ENCODE results near the gene TDRD12.

Gene TDRD12

DNA sequence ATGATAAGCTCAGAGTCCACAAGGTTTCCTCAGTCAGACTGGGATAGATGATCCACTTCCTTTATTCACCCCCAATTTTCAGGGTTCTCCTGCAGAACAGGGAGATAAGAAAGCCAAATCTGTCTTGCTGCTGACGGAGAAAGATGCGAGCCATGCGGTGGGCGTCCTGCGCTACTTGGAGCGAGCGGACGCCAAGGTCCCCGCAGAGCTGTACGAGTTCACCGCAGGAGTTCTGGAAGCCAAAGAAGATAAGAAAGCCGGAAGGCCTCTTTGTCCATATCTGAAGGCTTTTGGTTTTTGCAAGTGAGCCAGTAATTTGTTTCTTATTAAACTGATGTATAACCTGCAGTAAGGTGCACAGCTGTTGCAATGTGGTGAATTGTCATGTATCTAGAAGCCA is 83.3 kb downstream of the TDRD12 start:
- no peaks in the 10 kb centered on the region for H3K36me3 ChIP-seq (ENCODE audit: insufficient read depth)
- TF ChIP-seq CTCF (conservative IDR thresholded peaks at IDR 0.05; ENCODE audit: low read depth, low read length), result no peak
- no peak overlapping the region for H3K9ac ChIP-seq
- H4K20me1 ChIP-seq (ENCODE audit: insufficient read depth), result no peaks in the 10 kb centered on the region
- H3K27me3 ChIP-seq (ENCODE audit: insufficient read depth, low read depth), result no peaks in the 10 kb centered on the region
- no peak overlapping the region for H3K4me3 ChIP-seq (IDR thresholded peaks at IDR 0.05; ENCODE audit: insufficient read depth, low read depth, low read length)
- no peak overlapping the region for H2AFZ ChIP-seq (ENCODE audit: low read depth)
- H3K4me2 ChIP-seq, result no peak overlapping the region
- H3K4me1 ChIP-seq (ENCODE audit: low read depth, poor library complexity, severe bottlenecking), result no peaks in the 10 kb centered on the region
- no peaks in the 10 kb centered on the region for H3K79me2 ChIP-seq (ENCODE audit: insufficient read depth, low read depth)
- no peak overlapping the region for H3K27ac ChIP-seq

- Histone ChIP-seq H3K79me2 (ENCODE audit: insufficient read depth, low read depth) (no peaks in the 10 kb centered on the region), H3K36me3 (ENCODE audit: insufficient read depth) (no peaks in the 10 kb centered on the region), H2AFZ (ENCODE audit: low read depth) (no peak overlapping the region), H3K9ac (no peak overlapping the region), H4K20me1 (ENCODE audit: insufficient read depth) (no peaks in the 10 kb centered on the region), H3K27me3 (ENCODE audit: insufficient read depth, low read depth) (no peaks in the 10 kb centered on the region), H3K4me2 (no peak overlapping the region), H3K4me3 (IDR thresholded peaks at IDR 0.05; ENCODE audit: insufficient read depth, low read depth, low read length) (no peak overlapping the region), H3K27ac (no peak overlapping the region), H3K4me1 (ENCODE audit: low read depth, poor library complexity, severe bottlenecking) (no peaks in the 10 kb centered on the region)
- TF ChIP-seq CTCF (conservative IDR thresholded peaks at IDR 0.05; ENCODE audit: low read depth, low read length), result no peak
Measured at GRCh38 chr19:32808236-32808635, 88.7 kb downstream of the TDRD12 start.

- no peak for TF ChIP-seq CTCF (conservative IDR thresholded peaks at IDR 0.05; ENCODE audit: low read depth, low read length)
- Histone ChIP-seq H3K36me3 (ENCODE audit: insufficient read depth) (no peaks in the 10 kb centered on the region), H3K9ac (no peak overlapping the region), H3K27ac (no peak overlapping the region), H2AFZ (ENCODE audit: low read depth) (no peak overlapping the region; the same call in 1 of the 2 replicates), H3K4me2 (no peak overlapping the region), H4K20me1 (ENCODE audit: insufficient read depth) (no peaks in the 10 kb centered on the region), H3K79me2 (ENCODE audit: insufficient read depth, low read depth) (no peaks in the 10 kb centered on the region), H3K4me1 (ENCODE audit: low read depth, poor library complexity, severe bottlenecking) (no peaks in the 10 kb centered on the region), H3K27me3 (ENCODE audit: insufficient read depth, low read depth) (no peaks in the 10 kb centered on the region), H3K4me3 (IDR thresholded peaks at IDR 0.05; ENCODE audit: insufficient read depth, low read depth, low read length) (no peak overlapping the region)
Measured at GRCh38 chr19:32809254-32809653, 89.7 kb downstream of the TDRD12 start.

DNA sequence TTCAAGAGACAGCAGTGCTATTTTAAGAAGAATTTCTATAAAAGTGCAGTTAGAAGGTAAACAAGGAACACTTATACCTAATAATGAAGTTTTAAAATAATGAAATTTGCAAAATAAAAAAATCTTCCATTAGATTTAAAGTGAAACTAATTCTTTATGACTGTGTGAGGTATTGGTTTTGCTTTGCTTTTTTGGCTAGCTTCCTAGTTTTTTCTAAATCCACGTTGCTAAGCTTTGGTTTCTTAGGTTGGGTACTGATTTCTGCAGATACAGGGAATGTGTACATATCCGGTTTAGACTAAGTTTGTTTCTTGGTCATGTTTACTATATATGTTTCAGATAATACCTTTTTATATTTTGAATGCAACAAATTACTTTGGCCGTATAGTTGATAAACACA is 90.2 kb downstream of the TDRD12 start:
- no peak overlapping the region for H2AFZ ChIP-seq (ENCODE audit: low read depth)
- no peak overlapping the region for H3K4me2 ChIP-seq
- H3K79me2 ChIP-seq (ENCODE audit: insufficient read depth, low read depth), result no peaks in the 10 kb centered on the region
- no peaks in the 10 kb centered on the region for H3K4me1 ChIP-seq (ENCODE audit: low read depth, poor library complexity, severe bottlenecking)
- H3K27ac ChIP-seq, result no peak overlapping the region
- no peak overlapping the region for H3K9ac ChIP-seq
- no peaks in the 10 kb centered on the region for H3K27me3 ChIP-seq (ENCODE audit: insufficient read depth, low read depth)
- no peak for TF ChIP-seq CTCF (conservative IDR thresholded peaks at IDR 0.05; ENCODE audit: low read depth, low read length)
- H3K4me3 ChIP-seq (IDR thresholded peaks at IDR 0.05; ENCODE audit: insufficient read depth, low read depth, low read length), result no peak overlapping the region
- no peaks in the 10 kb centered on the region for H4K20me1 ChIP-seq (ENCODE audit: insufficient read depth)
- H3K36me3 ChIP-seq (ENCODE audit: insufficient read depth), result no peaks in the 10 kb centered on the region

DNA sequence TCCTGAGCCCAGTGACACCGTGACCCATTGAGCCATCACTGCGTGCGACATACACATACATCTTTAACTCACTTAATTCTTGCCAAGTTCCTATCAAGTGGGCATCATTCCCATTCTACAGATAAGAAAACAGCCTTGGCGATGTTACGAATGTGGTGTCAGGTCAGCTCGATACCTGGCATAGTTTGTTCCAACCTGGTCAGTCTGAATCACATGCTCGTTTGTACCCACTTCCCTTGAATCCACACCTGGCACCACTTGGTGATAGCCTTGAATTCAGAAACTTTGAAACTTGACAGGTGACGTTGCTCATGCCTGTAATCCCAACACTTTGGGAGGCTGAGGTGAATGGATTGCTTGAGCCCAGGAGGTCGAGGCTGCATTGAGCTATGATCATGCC is 90.9 kb downstream of the TDRD12 start:
- no peaks in the 10 kb centered on the region for H3K4me1 ChIP-seq (ENCODE audit: low read depth, poor library complexity, severe bottlenecking)
- H3K79me2 ChIP-seq (ENCODE audit: insufficient read depth, low read depth), result no peaks in the 10 kb centered on the region
- no peaks in the 10 kb centered on the region for H3K36me3 ChIP-seq (ENCODE audit: insufficient read depth)
- no peak overlapping the region for H3K4me2 ChIP-seq
- no peak overlapping the region for H3K4me3 ChIP-seq (IDR thresholded peaks at IDR 0.05; ENCODE audit: insufficient read depth, low read depth, low read length)
- H2AFZ ChIP-seq (ENCODE audit: low read depth), result no peak overlapping the region
- no peak for TF ChIP-seq CTCF (conservative IDR thresholded peaks at IDR 0.05; ENCODE audit: low read depth, low read length)
- no peak overlapping the region for H3K27ac ChIP-seq
- no peaks in the 10 kb centered on the region for H3K27me3 ChIP-seq (ENCODE audit: insufficient read depth, low read depth)
- no peak overlapping the region for H3K9ac ChIP-seq
- no peaks in the 10 kb centered on the region for H4K20me1 ChIP-seq (ENCODE audit: insufficient read depth)
